ENCODE measurements around the gene MYH9.
"Not testable (repeated sequence)": the region's sequence is repeated elsewhere in the genome, so short reads cannot be mapped to it uniquely, and the experiment has no call there.

Gene MYH9

DNA sequence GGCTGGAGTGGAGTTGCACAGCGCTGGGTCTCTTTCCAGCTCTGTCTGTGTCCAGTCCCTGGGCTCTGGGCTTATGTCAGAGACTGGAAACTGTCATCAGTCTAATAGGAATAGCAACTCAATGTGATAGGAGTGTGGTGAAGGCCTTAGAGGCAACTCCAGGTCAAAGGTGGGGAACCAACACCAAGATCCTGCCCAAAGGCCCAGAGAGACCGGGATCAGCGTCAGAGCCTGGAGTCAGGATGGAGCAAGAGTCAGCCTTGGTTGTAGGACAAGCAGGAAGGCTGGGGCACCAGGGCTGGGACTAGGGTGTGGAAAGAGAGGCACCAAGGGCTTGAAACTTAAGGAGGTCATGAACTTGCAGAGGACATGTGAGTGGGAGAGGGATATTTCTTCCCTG, 125.5 kb downstream of the MYH9 start:
- not testable (repeated sequence) for DNase-seq

DNA sequence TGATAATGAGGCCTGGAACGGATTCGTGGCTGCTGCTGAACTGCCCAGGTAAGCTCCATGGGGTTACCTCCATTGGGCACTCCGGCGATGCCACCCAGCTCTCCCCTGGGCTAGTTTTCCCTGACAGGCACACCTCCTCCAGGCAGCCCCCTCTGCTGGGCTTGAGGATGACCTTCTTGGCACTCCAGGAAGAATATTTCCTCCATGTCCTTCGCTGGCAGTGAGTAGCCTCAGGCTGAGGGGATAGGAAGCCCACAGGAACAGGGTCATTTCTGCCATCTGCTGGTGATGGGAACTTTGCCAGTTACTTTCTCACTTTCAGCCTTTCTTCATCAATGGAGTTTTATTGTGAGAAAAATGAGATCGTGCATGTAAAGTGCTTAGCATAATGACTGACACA, 126.1 kb downstream of the MYH9 start:
- DNase-seq, result not testable (repeated sequence)

DNA sequence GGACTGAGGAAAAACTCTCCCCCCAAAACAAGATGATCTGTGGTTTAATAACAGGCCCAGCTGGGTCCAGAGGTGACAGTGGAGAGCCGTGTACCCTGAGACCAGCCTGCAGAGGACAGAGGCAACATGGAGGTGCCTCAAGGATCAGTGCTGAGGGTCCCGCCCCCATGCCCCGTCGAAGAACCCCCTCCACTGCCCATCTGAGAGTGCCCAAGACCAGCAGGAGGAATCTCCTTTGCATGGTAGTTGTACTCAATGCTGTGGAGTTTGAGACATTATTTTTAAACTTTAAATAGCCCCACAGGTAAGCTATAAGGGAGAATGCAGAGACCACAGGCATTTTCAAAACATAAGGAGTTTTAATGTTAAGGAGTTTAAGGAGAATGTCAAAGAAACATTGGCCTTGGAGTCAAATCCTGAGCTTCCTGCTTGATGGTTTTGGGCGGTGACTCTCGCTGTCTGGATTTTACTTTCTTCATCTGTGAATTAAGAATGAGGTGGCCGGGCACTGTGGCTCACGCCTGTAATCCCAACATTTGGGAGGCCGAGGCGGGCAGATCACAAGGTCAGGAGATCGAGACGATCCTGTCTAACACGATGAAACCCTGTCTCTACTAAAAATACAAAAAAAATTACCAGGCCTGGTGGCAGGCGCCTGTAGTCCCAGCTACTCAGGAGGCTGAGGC, 128.0 kb downstream of the MYH9 start:
- DNase-seq, result no peak

DNA sequence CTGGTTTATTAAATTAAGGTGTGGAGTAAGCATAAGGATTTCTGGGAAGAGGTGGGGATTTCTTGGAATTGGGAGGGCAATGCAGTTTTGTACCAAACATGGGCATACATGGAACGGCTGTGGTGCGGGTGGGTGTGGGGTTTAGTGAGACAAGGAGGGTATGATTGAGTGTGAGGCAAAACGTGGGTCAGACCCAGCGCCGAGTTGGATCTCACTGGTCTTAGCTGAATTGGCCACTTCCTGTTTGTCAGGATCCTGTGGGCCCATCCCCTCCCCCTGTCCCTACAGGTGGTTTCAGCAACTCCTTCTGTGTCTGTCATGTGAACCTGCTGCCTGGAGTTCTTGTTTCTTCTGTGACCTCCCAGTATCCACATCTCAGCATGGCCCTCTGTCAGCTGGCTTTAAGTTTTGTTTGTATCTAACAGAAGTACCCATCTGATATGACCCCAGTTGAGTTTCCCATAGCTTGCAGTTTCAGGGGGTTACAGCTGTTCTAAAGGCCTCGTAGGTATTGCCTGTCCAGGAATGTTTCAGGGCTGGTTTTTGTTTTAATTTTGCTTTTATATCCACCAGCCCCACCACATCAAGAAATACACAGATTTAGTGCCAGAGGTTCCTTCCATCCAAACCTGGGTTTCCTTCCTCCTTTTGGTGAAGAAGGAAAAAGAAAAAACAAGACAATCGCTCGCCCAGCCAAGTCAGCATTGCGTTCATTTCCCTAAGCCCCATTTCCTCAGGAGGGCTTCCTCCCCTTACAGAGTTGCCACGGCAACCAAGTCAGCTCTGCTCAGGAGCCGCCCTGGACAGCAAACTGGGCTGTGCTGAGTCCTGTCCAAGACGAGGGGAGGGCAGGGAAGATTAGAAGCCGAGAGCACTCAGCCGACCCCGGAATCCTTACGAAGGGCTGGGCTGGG, 128.8 kb downstream of the MYH9 start:
- no peak for DNase-seq

DNA sequence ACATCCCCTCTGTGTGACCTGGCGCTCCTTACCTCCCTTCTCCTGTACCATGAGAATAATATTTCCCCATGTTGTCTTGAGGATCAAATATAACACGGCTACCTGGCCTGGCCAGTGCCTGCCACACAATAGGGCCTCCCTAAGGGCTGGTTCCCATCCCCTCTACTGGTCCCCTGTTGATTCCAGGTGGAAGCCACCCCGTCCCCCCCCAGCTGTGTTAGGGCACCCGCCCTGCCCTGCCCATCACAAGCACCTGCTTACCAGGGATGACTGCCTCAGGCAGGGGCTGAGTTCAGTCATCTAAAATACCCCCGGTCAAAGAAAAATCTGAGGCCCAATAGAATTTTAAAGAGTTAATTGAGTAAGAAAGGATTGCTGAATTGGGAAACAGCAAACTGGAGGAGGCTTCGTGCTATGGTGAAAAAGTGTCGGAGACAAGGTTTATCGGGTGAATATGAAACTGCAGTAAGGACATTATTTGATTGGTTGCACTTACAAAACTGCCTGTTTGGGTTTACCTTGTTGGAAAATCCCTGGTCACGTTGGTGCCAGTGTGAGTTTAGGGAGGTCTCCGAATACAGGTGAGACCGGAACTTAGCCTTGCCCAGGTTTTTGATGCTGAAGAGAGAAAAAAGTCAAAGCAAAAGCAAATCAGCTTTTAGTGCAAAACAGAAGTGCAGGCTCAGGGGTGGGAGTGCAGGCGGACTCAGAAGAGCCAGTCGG, 129.7 kb downstream of the MYH9 start:
- DNase-seq, result no peak

DNA sequence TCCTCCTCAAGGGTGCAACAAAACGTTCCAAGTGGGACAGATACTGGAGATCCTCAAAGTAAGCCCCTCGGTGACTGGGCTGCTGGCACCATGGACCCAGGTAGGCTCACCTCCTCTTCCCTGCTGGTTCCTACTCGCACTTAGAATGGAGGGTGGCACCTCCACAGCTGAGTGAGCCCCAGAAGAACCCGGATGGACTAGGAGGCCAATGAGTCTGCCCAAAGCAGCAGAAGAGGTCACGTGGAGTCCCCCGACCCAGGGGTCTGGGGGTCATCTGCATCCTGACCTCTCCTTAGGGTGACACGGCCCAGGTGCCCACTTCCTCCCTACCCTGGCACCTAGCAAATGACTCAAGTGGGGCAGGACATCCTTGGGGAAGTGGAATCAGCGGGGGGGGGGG, 130.5 kb downstream of the MYH9 start:
- no peak for DNase-seq

DNA sequence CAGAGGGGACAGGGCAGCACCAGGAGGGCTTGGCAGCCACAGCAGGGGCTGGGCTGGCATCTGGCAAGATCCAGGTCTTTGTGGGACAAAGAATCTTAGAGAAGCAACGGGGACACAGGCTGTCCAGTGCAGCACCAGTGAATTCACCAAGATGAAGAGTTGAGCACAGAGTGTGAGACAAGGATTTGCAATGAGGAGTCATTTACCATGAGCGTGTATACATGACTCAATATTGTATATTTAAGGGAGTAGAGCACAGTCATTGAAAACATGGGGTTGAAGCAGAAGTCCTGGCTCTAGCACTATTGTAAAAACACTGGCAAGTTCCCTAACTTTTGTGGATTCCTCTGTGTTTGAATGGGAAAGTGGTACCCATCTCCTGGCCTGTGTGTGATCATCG, 131.3 kb downstream of the MYH9 start:
- no peak for DNase-seq

DNA sequence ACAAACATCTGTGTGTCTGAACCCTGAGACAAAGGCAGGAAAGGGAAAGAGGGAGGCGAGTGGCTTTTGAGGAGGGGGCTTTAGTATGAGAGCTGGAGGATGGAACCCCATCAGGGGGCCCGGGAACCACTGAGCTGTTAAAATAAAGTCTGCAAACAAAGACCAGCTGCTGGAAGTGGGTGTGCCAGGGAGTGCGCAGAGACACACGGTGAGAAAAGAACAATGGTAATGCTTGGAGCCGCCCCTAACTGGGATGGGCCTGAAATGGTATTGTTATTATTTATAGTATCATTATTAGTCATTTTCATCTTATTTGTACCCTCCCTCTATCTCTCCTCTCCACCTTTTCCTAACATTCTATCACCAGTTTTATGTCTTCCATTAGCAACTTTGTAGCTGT, 132.2 kb downstream of the MYH9 start:
- DNase-seq, result not testable (repeated sequence)

DNA sequence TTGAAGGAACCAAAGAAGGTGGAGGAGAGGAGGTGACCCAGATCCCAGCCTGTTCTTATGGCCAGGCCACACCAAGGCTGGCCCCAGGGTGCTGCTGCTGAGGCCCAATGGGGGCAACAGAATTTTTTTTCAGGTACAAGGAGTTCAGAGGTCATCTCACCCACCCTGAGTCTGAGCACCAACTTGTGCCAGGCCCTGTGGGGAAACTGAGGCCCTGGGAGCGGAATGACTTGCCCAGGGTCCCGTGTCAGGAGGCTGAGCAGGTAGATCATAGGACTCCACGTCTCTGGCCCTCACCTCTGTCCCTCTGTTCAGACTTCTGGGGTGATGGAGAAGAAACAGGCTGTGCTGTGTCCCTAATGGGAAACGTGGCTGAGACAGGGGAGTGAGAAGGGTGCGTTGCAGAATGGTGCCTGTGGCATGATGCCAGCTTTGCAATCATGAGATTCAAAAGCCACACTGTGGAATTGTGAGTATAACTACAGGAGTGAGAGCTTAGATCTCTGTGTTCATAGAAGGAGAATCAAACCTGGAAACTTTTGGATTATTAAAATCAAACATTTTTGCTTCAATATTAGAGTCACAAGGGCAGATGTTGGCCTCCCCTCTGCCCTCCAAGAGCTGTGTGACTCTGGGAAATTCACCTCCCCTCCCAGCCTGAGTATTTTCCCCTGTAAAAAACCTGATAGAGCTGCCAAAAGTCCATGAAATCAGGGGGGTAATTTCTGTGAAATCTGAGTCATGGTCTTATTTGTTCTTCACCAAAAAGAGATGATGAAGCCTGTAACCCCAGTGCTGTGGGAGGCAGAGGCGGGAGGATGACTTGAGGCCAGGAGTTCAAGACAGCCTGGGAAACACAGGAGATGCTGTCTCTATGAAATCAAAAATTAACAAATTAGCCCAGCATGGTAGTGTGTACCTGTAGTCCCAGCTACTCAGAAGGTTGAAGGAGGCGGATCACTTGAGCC, 134.0 kb downstream of the MYH9 start:
- no peak for DNase-seq

DNA sequence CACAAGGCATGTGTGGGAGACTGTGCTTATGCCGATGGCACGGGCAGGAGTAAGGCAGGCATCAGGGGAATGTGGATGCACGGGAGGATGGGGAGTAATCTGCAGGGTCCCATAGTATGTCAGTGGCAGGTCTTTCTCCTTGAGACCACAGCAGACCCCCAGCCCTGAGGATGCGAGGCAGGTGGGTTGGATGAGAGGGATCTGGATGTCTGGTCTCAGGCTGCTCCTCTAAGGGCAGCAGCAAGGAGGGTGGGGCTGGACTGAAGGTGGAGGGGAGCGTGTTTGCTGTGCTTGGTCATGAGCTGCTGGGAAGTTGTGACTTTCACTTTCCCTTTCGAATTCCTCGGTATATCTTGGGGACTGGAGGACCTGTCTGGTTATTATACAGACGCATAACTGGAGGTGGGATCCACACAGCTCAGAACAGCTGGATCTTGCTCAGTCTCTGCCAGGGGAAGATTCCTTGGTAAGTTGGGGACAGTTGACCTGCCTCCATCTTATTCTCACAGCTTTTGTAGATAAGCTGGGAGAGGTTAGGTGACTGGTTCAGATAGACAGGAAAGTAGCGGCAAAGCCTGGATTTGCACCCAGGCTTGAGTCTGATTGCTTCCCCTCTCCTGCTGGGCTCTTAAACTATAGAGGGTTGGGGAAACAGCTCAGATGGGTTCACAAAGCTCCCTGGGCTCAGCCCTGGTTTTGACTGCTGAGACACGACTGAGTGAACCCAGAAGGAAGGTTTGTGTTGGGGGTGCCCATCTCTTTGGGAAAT, 134.8 kb downstream of the MYH9 start, which contains the start of gene APOL1:
TSS of gene APOL1 (plus strand) at position 380 of the 769 bp plus-strand sequence. CDS start 1,823 bp downstream, outside the sequence.
- peak; percentile 46 for DNase-seq

DNA sequence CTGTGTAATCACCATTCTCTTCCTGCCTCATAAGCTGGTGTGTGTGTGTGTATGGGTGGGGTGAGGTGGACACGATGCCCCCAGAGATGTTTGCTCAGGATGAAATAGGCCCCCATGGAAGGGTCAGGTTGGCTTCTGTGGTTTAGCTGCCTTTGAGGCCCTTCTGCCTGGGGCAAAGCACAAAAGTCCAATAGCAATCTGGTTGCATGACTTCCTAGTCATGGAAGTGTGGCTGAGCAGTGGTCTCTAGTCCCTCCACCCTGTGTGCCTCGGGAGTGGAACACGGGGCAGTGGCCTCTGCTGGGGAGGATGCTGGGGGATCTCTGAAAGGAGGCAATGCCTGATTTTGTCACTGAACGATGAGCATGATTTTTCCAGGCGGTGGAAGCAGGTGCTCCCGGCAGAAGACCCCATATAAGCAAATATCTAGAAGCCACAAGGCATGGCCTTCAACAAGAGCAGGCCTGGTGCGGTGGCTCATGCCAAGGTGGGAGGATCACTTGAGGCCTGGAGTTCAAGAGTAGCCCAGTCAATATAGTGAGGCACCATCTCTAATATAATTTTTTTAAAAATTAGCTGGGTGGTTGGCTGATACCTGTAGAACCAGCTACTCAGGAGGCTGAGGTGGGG, 135.7 kb downstream of the MYH9 start:
- DNase-seq, result not testable (repeated sequence)

DNA sequence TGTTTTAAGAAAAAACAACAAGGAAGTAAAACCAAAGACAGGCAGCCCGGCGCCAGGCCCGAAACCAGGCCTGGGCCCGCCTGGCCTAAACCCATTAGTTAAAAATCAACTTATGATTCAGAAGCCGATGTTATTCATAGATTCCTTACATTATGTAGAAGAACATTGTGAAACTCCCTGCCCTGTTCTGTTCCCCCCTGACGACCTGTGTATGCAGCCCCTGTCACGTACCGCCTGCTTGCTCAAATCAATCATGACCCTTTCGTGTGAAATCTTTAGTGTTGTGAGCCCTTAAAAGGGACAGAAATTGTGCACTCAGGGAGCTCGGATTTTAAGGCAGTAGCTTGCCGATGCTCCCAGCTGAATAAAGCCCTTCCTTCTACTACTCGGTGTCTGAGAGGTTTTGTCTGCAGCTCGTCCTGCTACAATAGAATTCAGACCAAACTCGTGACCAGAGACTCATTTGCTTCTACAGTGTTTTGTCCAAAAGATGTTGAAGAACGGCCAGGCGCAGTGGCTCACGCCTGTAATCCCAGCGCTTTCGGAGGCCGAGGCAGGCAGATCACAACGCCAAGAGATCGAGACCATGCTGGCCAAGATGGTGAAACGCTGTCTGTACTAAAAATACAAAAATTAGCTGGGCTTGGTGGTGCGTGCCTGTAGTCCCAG, 137.3 kb downstream of the MYH9 start:
- not testable (repeated sequence) for DNase-seq

DNA sequence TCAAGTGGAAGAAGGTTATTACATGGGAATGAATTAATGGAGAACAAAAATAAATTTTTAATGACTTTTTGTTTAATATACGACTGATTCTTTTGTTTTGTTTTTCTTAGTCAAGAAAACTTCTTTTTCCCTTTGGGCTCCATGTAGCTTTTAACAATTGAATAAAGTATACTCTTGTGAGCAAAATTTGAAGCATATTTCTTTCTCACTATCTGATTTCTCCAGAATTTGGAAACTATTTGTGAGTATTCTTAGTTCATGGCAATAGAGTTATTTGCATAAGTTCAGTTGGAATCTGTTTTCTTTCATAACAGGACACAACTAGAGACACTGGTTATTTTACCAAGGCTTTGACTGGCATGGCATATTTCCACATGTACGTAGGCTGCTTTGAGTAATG, 138.6 kb downstream of the MYH9 start:
- DNase-seq, result no peak

DNA sequence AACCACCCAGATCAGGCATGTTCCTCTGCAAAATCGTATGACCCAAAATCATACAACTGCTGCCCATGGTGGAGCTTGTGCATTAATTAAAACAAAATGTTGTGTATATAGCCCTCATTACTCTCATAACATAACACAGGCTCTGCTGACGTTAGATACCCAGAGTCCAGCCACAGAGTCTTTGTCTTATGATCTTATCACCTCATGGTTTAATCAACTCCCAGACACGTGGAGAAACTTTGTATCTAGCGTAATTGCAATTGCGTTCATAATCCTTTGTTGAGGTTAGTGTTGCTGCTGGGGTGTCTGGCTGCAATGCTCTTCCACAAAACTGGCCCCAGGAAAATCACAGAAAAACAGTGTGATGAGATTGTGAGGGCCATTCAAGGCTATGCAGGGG, 139.8 kb downstream of the MYH9 start:
- no peak for DNase-seq

DNA sequence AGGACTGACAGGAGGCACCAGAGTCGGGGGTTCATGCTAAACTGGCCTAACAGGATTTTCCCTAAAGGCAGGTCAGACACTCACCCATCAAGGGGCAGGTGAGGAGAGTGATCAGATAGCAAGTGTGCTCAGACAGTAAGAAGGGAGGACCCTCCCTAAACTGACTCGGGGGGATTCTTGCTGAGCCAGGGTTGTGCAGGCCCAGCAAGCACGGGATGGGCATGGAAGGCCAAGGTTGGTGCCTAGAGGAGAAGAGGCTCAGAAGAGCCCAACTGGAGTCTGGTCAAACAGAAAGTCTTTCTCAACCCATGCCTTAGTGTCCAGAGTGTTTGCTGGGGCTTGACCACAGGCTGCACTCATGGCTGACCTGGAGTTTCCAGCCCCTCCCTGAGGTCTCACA, 141.0 kb downstream of the MYH9 start:
- DNase-seq, result no peak

DNA sequence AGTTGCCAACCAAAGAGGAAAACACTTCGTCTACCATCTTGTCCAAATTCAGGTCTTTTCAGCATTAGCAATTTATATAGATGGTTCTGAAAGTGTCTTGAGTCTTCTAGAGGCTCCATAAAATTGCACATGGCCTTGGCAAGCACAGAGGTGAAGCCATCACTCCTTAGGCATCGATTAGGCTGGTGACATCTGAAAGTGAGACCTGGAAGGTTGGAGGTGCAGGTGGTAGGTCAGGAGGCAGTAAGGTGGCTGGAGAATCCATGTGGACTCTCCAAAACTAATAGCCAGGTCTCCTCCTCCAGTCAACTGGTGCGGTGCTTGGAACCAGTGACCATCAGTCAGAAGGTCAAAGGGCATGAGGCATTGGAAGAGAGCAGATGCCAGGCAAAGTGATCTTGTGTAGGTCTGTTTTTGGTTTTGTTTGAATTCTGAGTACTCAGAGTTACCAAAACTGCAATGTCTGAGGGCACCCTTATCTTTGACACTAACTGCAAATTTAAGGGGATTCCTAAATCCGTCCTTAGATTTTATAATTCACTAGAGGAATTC, 141.9 kb downstream of the MYH9 start:
- DNase-seq, result no peak

DNA sequence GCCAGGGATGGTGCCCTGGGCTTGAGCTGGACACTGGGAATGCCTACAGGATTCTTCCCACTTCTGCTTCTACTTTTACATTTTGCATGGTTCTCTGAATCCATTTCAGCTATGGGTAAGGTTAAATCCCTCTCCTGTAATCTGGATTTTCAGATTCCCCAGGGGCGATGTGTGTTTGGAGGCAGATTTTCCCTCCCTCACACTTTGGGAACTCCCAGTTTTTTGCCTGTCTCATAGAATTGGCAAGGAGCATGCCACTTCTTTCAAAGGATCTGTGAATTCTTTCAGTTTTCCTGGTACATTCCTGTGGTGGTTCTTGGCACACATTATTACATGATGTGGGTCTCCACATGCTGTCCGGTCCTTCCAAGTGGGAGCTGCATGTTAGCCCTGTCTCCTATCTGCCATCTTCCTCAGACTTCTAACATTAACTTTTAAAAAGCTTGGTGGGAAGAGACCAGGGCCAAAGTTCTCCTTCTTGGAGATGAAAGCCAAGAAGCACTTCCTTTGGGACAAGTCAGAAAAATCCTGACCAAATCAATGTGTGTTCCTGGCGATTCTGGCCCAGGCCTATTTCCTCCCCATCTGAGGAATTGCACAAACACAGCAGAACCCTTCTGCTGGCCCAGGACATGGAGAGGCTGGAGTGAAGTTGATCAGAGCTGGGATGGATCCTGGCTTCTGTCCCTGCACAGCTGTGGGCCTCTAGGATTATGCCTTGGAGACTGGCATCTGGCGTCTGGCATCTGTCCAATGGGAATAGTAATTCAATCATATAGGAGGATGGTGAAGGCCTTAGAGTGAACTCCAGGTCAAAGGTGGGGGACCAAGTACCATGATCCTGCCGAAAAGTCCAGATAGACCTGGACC, 143.0 kb downstream of the MYH9 start:
- DNase-seq, result peak; percentile 61

DNA sequence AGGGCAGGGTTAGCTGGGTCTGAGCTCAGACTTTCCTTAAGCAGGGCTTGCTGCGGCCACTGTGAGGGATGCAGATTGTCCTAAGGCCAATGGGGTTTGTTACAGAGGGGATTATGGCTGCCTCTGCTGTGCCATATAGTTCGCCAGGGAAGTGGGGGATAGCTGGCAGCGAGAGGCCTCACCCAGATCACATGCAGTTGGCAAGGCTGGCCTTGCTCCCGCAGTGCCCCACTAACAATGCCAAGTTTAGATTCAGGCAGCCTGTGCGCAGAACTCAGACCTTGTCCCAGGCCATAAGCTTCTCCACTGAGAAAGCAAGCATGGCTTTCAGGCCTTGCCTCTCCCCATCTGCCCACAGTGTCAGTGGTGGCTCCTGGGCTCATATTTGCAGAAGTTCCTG, 143.8 kb downstream of the MYH9 start:
- DNase-seq, result no peak
